ENCODE data around the gene CGB8.
A peak's percentile ranks its signal among the peaks of the same experiment; 100 is the strongest.

Gene CGB8

DNA sequence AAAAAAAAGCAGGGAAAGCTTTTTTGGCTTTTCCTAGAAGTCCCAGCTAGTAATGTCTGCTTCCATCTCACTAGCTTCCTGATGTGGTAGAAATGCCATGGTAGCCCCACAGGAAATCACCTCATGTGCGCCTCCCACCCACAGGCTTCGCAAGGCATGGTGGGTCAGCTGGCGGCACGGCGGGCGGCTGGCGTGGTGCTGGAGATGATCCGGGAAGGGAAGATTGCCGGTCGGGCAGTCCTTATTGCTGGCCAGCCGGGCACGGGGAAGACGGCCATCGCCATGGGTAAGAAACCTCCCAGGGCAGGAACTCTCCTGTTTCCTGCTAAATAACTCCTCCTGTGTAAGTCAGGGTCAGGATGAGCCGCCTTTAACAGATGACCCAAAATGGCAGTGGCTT, 44.8 kb downstream of the CGB8 start:
- no peak for DNase-seq

DNA sequence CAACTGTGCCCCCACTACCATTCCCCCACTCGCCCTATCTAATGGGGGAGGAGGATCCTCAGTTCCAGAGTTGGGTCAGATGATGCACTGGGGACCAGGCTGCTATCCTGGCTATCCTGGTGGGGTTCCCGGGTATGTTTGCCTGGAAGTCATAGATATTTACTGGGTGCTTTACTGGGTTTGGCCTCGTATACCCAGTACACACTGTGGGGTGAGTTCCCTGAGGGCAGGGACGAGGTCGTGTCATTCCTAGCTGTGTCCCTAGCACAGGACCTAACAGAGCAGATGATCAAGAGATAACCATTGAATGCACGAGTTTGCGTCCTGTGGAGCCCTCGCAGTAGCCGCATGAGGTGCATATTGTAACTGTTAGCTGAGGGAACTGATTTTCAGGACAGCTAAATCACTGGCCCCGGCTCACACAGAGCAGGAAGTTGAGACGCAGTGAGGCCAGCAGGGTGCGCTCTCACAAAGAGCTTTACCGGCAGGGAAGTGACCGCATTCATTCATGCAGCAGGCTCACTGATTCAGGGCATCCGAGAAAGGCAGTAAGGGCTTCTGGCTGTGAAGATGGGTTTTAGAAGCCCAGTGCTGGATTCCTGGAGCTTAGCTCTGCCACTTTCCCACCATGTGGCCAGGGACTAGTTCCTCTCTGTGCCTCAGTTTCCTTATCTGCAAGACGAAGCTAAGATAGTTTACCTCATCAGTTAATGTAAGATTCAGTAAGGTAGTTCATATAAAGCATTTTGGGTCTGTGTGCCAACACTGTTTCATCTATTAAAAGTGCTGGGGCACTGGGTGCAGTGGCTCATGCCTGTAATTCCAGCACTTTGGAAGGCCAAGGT, 49.2 kb downstream of the CGB8 start:
- peak; percentile 76 for DNase-seq

DNA sequence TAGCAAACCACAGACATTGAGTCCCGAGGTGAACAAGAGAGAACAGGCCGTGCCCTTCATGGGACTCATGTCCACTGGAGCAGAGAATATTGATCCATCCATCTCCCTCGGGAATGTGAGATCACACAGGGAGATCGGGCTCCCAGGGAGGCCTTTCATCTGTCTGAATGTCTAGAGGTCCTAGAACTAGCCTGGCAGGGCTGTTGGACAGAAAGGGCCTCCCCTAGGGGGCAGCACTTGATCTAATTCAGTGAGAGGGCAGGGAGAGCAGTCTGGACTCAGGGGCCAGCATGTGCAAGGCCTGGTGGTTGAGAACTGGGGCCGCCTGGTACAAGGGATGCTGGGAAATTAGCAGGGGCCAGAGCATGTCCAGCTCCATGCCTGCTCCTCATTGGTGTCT, 50.9 kb downstream of the CGB8 start:
- DNase-seq: peak; percentile 69
